OCI-LY1 (cell line): ENCODE results near the gene CACNB2.

Experiments used
- CTCF ChIP-seq: fragments of 200-600 bp; sonication (generic), shearing (Covaris generic); IDR thresholded peaks from 2 replicates; pipeline ENCODE4 v1.5.1; 2017; ENCODE audit warnings: mild to moderate bottlenecking, antibody characterized with exemption, low read length, moderate library complexity, mixed read lengths
- EZH2 ChIP-seq: fragments of 200-600 bp; sonication (generic), shearing (Covaris generic); IDR thresholded peaks from 2 replicates; pipeline ENCODE4 v1.8.0; 2017; ENCODE audit warnings: borderline replicate concordance, mixed run types, mild to moderate bottlenecking, antibody characterized with exemption, low read length, moderate library complexity, mixed read lengths

- TF ChIP-seq CTCF, result no peak
- no peak for TF ChIP-seq EZH2
Measured at GRCh38 chr10:18350340-18350739, 210.1 kb downstream of the CACNB2 start.
